Right ventricle myocardium superior (tissue), 1 donor: ENCODE measurements around the gene QSER1. TPM values are rescaled to one million over a fixed set of nuclear protein-coding genes. Genes with fewer than 3 reads are reported as not detected.
A peak's percentile ranks its signal among the peaks of the same experiment; 100 is the strongest.
"Not testable (repeated sequence)": the region's sequence is repeated elsewhere in the genome, so short reads cannot be mapped to it uniquely, and the experiment has no call there.

ENCODE experiments used
- ATAC-seq: fragments of 200-7000 bp; cut with Tn5 transposase; one replicate; pipeline ENCODE4 v1.9.1; 2020; ENCODE audit warnings: mild to moderate bottlenecking; ENCODE audit not compliant: poor library complexity
- DNase-seq: peaks from one replicate; pipeline ENCODE4 v3.0.0-alpha.2; 2020
- intact Hi-C: fragments of 100-400 bp; cut with DNase I; formaldehyde crosslinking; loops from one replicate; pipeline ENCODE4 v1.11.2; 2022
- long read RNA-seq: library from polyadenylated mRNA; unstranded; transcript quantifications from one replicate; pipeline ENCODE4 v2.0.0, GENCODE V29; 2021
- total RNA-seq: library from RNA; stranded (reverse); fragmentation: NEBNext Ultra II Directional; extraction: Animal tissue kit (Norgen Biotek cat#: 25700); gene quantifications from one replicate; pipeline ENCODE4 v1.2.1, GENCODE V29; 2021
- donor health status: DM: no; HTN: yes; CAD: no; lungs with severe emphysema.

QSER1 gene
- 13.3 TPM for total RNA-seq
- long read RNA-seq, partial matches to known transcripts = 1 of 1 reads
- long read RNA-seq, other reads (novel, unspliced or antisense) = 0 of 1 reads

GRCh38 chr11:32892355-32893092, at the start of gene QSER1:
QSER1 (plus strand) TSS chr11:32892811; CDS start chr11:32893126, 315 bp downstream.
- ATAC-seq = peak; percentile 92
- peak; percentile 79 for DNase-seq
- intact Hi-C loops = no loop called here

GRCh38 chr11:32843544-32843943, 49.1 kb upstream of the QSER1 start:
- intact Hi-C loops = no loop called here
- no peak for DNase-seq
- no peak for ATAC-seq

- intact Hi-C loops = no loop called here
- DNase-seq = no peak
- no peak for ATAC-seq
Measured at GRCh38 chr11:32847511-32847910, 45.1 kb upstream of the QSER1 start.

GRCh38 chr11:32849761-32850160, 42.9 kb upstream of the QSER1 start:
- DNase-seq = no peak
- no peak for ATAC-seq
- intact Hi-C loops = no loop called here

- ATAC-seq (no peak), DNase-seq (no peak)
- intact Hi-C loops = no loop called here
Measured at GRCh38 chr11:32851251-32851650, 41.4 kb upstream of the QSER1 start.

GRCh38 chr11:32852207-32852606, 40.4 kb upstream of the QSER1 start:
- no peak for ATAC-seq
- no peak for DNase-seq
- intact Hi-C loops = no loop called here

GRCh38 chr11:32855601-32856000, 37.0 kb upstream of the QSER1 start:
- intact Hi-C loops = no loop called here
- DNase-seq = no peak
- no peak for ATAC-seq

- DNase-seq (no peak), ATAC-seq (no peak)
- intact Hi-C loops = no loop called here
Measured at GRCh38 chr11:32858731-32859130, 33.9 kb upstream of the QSER1 start.

- intact Hi-C loops = no loop called here
- ATAC-seq (no peak), DNase-seq (no peak)
Measured at GRCh38 chr11:32861850-32862577, 30.6 kb upstream of the QSER1 start.

GRCh38 chr11:32864555-32864954, 28.1 kb upstream of the QSER1 start:
- DNase-seq = no peak
- intact Hi-C loops = no loop called here
- ATAC-seq = no peak

- DNase-seq, intact Hi-C loops, ATAC-seq: not testable (repeated sequence)
Measured at GRCh38 chr11:32868752-32869151, 23.9 kb upstream of the QSER1 start.

GRCh38 chr11:32870676-32871075, 21.9 kb upstream of the QSER1 start:
- intact Hi-C loops = no loop called here
- DNase-seq (no peak), ATAC-seq (no peak)

GRCh38 chr11:32874132-32874531, 18.5 kb upstream of the QSER1 start:
- ATAC-seq = no peak
- intact Hi-C loops = no loop called here
- no peak for DNase-seq

GRCh38 chr11:32881286-32881685, 11.3 kb upstream of the QSER1 start:
- intact Hi-C loops = no loop called here
- no peak for ATAC-seq
- DNase-seq = no peak

- intact Hi-C loops = no loop called here
- no peak for ATAC-seq
- no peak for DNase-seq
Measured at GRCh38 chr11:32883421-32883820, 9.2 kb upstream of the QSER1 start.

- no peak for ATAC-seq
- intact Hi-C loops = no loop called here
- DNase-seq = no peak
Measured at GRCh38 chr11:32884023-32884422, 8.6 kb upstream of the QSER1 start.

GRCh38 chr11:32884770-32885384, 7.7 kb upstream of the QSER1 start:
- no peak for DNase-seq
- intact Hi-C loops = no loop called here
- ATAC-seq = no peak

GRCh38 chr11:32885556-32885955, 7.1 kb upstream of the QSER1 start:
- intact Hi-C loops = no loop called here
- ATAC-seq (no peak), DNase-seq (no peak)

- ATAC-seq (no peak), DNase-seq (no peak)
- intact Hi-C loops = no loop called here
Measured at GRCh38 chr11:32886180-32886579, 6.4 kb upstream of the QSER1 start.
